Right lobe of liver (tissue), 6 donors: ENCODE measurements around the gene ENKD1. TPM values are rescaled to one million over a fixed set of nuclear protein-coding genes. Genes with fewer than 3 reads are reported as not detected.

Source experiments
- ATAC-seq, 4 donors: fragments of 200-7000 bp; cut with Tn5 transposase; one replicate each; pipeline ENCODE4 v1.9.1; 2020; ENCODE audit warnings: mild to moderate bottlenecking in 4 of 4, moderate library complexity in 4 of 4
- DNase-seq, 3 donors: peaks; one replicate each; pipeline ENCODE4 v3.0.0-alpha.2; 2020
- H3K27ac ChIP-seq, 3 donors: fragments of 200-600 bp; one replicate each; pipeline ENCODE4 v1.8.0; 2022
- H3K27me3 ChIP-seq, 2 donors: fragments of 200-600 bp; one replicate each; pipeline ENCODE4 v1.8.0; 2022
- H3K36me3 ChIP-seq, 4 donors: fragments of 200-600 bp; sonication (generic) in 1 of 4; one replicate each; pipeline versions ENCODE4 v1.5.1 to v1.8.0; 2017 to 2022; ENCODE audit warnings: control low read depth in 1 of 4
- H3K4me1 ChIP-seq, 4 donors: fragments of 200-600 bp; sonication (generic) in 1 of 4; one replicate each; pipeline versions ENCODE4 v1.5.1 to v1.8.0; 2017 to 2022; ENCODE audit warnings: control low read depth in 1 of 4
- H3K4me3 ChIP-seq, 3 donors: fragments of 200-600 bp; one replicate each; pipeline ENCODE4 v1.8.0; 2022
- H3K9me3 ChIP-seq, 4 donors: fragments of 200-600 bp; sonication (generic) in 1 of 4; one replicate each; pipeline versions ENCODE4 v1.5.1 to v1.8.0; 2017 to 2022; ENCODE audit warnings: control low read depth in 1 of 4
- CTCF ChIP-seq, 4 donors: fragments of 200-600 bp in 3 of 4; fragments of 450-650 bp in 1 of 4; IDR thresholded peaks; one replicate each; pipeline versions ENCODE4 v1.5.1 to v1.8.0; 2016 to 2022; ENCODE audit warnings: antibody characterized with exemption in 4 of 4, mild to moderate bottlenecking in 2 of 4
- POLR2A ChIP-seq: fragments of 450-650 bp; IDR thresholded peaks from one replicate; pipeline ENCODE4 v1.6.1; 2017; ENCODE audit warnings: antibody characterized with exemption, mild to moderate bottlenecking
- WGBS: methylation state at CpG from one replicate; pipeline ENCODE4 v1.1.6; 2018; ENCODE audit warnings: low coverage, low lambda C conversion rate; ENCODE audit not compliant: insufficient coverage; ENCODE audit errors: missing lambda C conversion rate; 5-methylcytosine and 5-hydroxymethylcytosine counted together
- intact Hi-C, 2 donors: fragments of 100-400 bp; cut with DNase I; formaldehyde crosslinking; loops; one replicate each; pipeline versions ENCODE4 v1.11.2 to v1.14.1; 2022
- total RNA-seq, 6 experiments: library from RNA; depleted of rRNA in 2 of 6; stranded (reverse); fragments of >200 nt in 2 of 6; fragmentation: NEBNext Ultra II Directional in 3 of 6; extraction: Animal tissue kit (Norgen Biotek cat#: 25700) in 3 of 6; gene quantifications; one replicate each; pipeline versions ENCODE4 v1.1.0 to v1.2.4, GENCODE V29; 2016 to 2023
- donor health status: DM: no; HTN: yes; CAD: no.
- donor health status: DM: no; HTN: no; CAD: no.
- donor health status: DM: no; HTN: no; CAD: no.
- donor health status: DM: no; HTN: yes; CAD: no.
- donor health status: DM: no; HTN: yes; CAD: no.

Gene ENKD1
- total RNA-seq, 6 experiments from 2014 or later, result 4.4 to 8.9 (median 7.3) TPM

GRCh38 chr16:67653128-67653788 is 13.3 kb downstream of the ENKD1 start:
- intact Hi-C loops, result no loop called here
- WGBS, result 0% methylated on average over 3 of the region's 68 CpGs
- ATAC-seq (no peak), DNase-seq (peak in 1 of 3 donors; percentile 42)
- no peaks in the 10 kb centered on the region for H3K9me3 ChIP-seq
- H3K27ac ChIP-seq, result no peak overlapping the region
- H3K4me3 ChIP-seq, result peak overlapping the region in 1 of 3 donors; percentile 27
- H3K27me3 ChIP-seq, result peaks cover 0 to 12% of the 10 kb centered on the region in 2 donors
- no peak for TF ChIP-seq CTCF (IDR thresholded peaks at IDR 0.05)
- no peak for TF ChIP-seq POLR2A
- H3K4me1 ChIP-seq, result peaks cover 0 to 5% (median 0%) of the 10 kb centered on the region in 4 donors
- no peaks in the 10 kb centered on the region for H3K36me3 ChIP-seq

- DNase-seq (peak in 1 of 3 donors; percentile 42), ATAC-seq (peak in 3 of 4 donors; percentile 4 to 43 (median 13))
- no peak for TF ChIP-seq CTCF (IDR thresholded peaks at IDR 0.05)
- TF ChIP-seq POLR2A, result no peak
- WGBS, result no CpG with 5 or more reads among the region's 59 CpGs
- Histone ChIP-seq H3K9me3 (no peaks in the 10 kb centered on the region), H3K27ac (no peak overlapping the region), H3K36me3 (no peaks in the 10 kb centered on the region), H3K4me3 (peak overlapping the region in 1 of 3 donors; percentile 27), H3K4me1 (peaks cover 0 to 5% (median 0%) of the 10 kb centered on the region in 4 donors), H3K27me3 (peaks cover 0 to 12% of the 10 kb centered on the region in 2 donors)
- intact Hi-C loops, result no loop called here
Measured at GRCh38 chr16:67652578-67653127, 13.9 kb downstream of the ENKD1 start.

GRCh38 chr16:67651847-67652246 is 14.7 kb downstream of the ENKD1 start:
- H3K36me3 ChIP-seq, result no peaks in the 10 kb centered on the region
- intact Hi-C loops, result no loop called here
- no peak overlapping the region for H3K27ac ChIP-seq
- H3K4me3 ChIP-seq, result no peak overlapping the region
- H3K4me1 ChIP-seq, result peaks cover 0 to 5% (median 0%) of the 10 kb centered on the region in 4 donors
- ATAC-seq, result no peak
- H3K9me3 ChIP-seq, result no peaks in the 10 kb centered on the region
- 100% methylated on average over 2 of the region's 4 CpGs for WGBS
- DNase-seq, result no peak
- TF ChIP-seq POLR2A, result no peak
- no peak for TF ChIP-seq CTCF (IDR thresholded peaks at IDR 0.05)
- peaks cover 0 to 12% of the 10 kb centered on the region in 2 donors for H3K27me3 ChIP-seq

GRCh38 chr16:67651039-67651438 is 15.5 kb downstream of the ENKD1 start:
- peaks cover 0 to 12% of the 10 kb centered on the region in 2 donors for H3K27me3 ChIP-seq
- no peak for DNase-seq
- intact Hi-C loops, result no loop called here
- WGBS, result 80% methylated on average over 1 of the region's 7 CpGs
- H3K27ac ChIP-seq, result no peak overlapping the region
- H3K9me3 ChIP-seq, result no peaks in the 10 kb centered on the region
- no peak overlapping the region for H3K4me3 ChIP-seq
- ATAC-seq, result no peak
- TF ChIP-seq POLR2A (no peak), CTCF (IDR thresholded peaks at IDR 0.05) (no peak)
- peaks cover 0 to 5% (median 0%) of the 10 kb centered on the region in 4 donors for H3K4me1 ChIP-seq
- H3K36me3 ChIP-seq, result no peaks in the 10 kb centered on the region
